K562 (cell line): ENCODE results near the gene HIVEP1. TPM values are rescaled to one million over a fixed set of nuclear protein-coding genes. Genes with fewer than 3 reads are reported as not detected.

Experiments used
- ATAC-seq: fragments of 200-7000 bp; cut with Tn5 transposase; 3 replicates; pipeline ENCODE4 v1.9.1; 2020; ENCODE audit warnings: moderate library complexity
- BruUV-seq: library from RNA; stranded (reverse); fragments of 400-500 nt; replicated peaks from 2 replicates; lab custom pipeline; 2021; lab: Mats Ljungman, UMichigan
- CTCF ChIA-PET: fragments of 300-600 bp; formaldehyde crosslinking; extraction: SDS; loops from one replicate; lab custom pipeline; 2021; ENCODE audit warnings: low intra/inter-chr PET ratio; lab: Yijun Ruan, JAX
- POLR2A ChIA-PET: fragments of 300-600, 350-650 bp; sonication (Branson Sonifier 250); formaldehyde crosslinking; extraction: SDS; loops from one replicate; lab custom pipeline; 2021; ENCODE audit warnings: antibody characterized with exemption, inconsistent platforms; lab: Yijun Ruan, JAX
- DNase-seq, 4 experiments: peaks; one replicate each; pipeline versions ENCODE4 v3.0.0 to v3.0.0-alpha.2; 2011 to 2018; ENCODE audit warnings: low spot score in 3 of 4, mixed read lengths in 3 of 4; ENCODE audit errors: extremely low read depth in 1 of 4
- FAIRE-seq: peaks from 2 replicates; lab custom pipeline; 2011; peaks lifted over from hg19 to GRCh38; lab: Jason Lieb, UNC
- H2AFZ ChIP-seq: 2 replicates; pipeline ENCODE4 v1.6.0; 2011; ENCODE audit warnings: low read depth, low read length, control low read depth, inconsistent platforms
- H3K27ac ChIP-seq: fragments of 200-600 bp; 3 replicates; pipeline ENCODE4 v1.8.0; 2011; ENCODE audit warnings: low read depth, mild to moderate bottlenecking, control low read depth, inconsistent platforms, low read length, moderate library complexity, mixed read lengths; ENCODE audit errors: extremely low read depth
- H3K27me3 ChIP-seq, 2 experiments: fragments of 300-600 bp in 1 of 2; 2 replicates in 1 of 2; 3 replicates in 1 of 2; pipeline versions ENCODE4 v1.6.0 to v1.8.0; 2011; ENCODE audit warnings: inconsistent platforms in 2 of 2, low read length in 2 of 2, mild to moderate bottlenecking in 1 of 2, mixed read lengths in 1 of 2, moderate library complexity in 1 of 2; ENCODE audit not compliant: control insufficient read depth in 2 of 2, insufficient read depth in 2 of 2
- H3K36me3 ChIP-seq: fragments of 300-600 bp; 3 replicates; pipeline ENCODE4 v1.8.0; 2011; ENCODE audit warnings: mild to moderate bottlenecking, low read length, inconsistent platforms; ENCODE audit not compliant: control insufficient read depth, insufficient read depth
- H3K4me1 ChIP-seq, 2 experiments: fragments of 200-600 bp in 1 of 2; replicated peaks in 1 of 2; 2 replicates in 1 of 2; 3 replicates in 1 of 2; pipeline versions ENCODE4 v1.5.1 to v1.8.0; 2011; ENCODE audit warnings: inconsistent platforms in 2 of 2, low read length in 2 of 2, mild to moderate bottlenecking in 1 of 2, mixed read lengths in 1 of 2, moderate library complexity in 1 of 2; ENCODE audit not compliant: control insufficient read depth in 2 of 2, insufficient read depth in 2 of 2
- H3K4me2 ChIP-seq: 2 replicates; pipeline ENCODE4 v1.6.1; 2011; ENCODE audit warnings: low read length, control low read depth, inconsistent platforms, mixed read lengths; ENCODE audit not compliant: insufficient read depth
- H3K4me3 ChIP-seq: fragments of 200-600 bp; sonication (generic), shearing (Covaris generic); 2 replicates; pipeline ENCODE4 v1.5.1; 2016; ENCODE audit warnings: control low read depth, inconsistent platforms
- H3K79me2 ChIP-seq: fragments of 200-600 bp; 3 replicates; pipeline ENCODE4 v1.8.0; 2011; ENCODE audit warnings: low read length, inconsistent platforms; ENCODE audit not compliant: control insufficient read depth, insufficient read depth
- H3K9ac ChIP-seq, 2 experiments: 2 replicates each; pipeline versions ENCODE4 v1.6.0 to v1.6.1; 2011; ENCODE audit warnings: low read depth in 2 of 2, low read length in 2 of 2, control low read depth in 1 of 2, inconsistent platforms in 1 of 2, mild to moderate bottlenecking in 1 of 2, mixed read lengths in 1 of 2; ENCODE audit not compliant: insufficient read depth in 1 of 2
- H3K9me1 ChIP-seq: one replicate; pipeline ENCODE4 v1.6.0; 2011; ENCODE audit warnings: inconsistent platforms, mild to moderate bottlenecking, low read length, moderate library complexity; ENCODE audit not compliant: control insufficient read depth, insufficient read depth
- H3K9me3 ChIP-seq: replicated peaks from 2 replicates; pipeline ENCODE4 v1.5.1; 2011; ENCODE audit warnings: low read depth, low read length, inconsistent platforms; ENCODE audit not compliant: control insufficient read depth, insufficient read depth
- H4K20me1 ChIP-seq: replicated peaks from 2 replicates; pipeline ENCODE4 v1.6.1; 2011; ENCODE audit warnings: low read length, inconsistent platforms, mixed read lengths; ENCODE audit not compliant: control insufficient read depth, insufficient read depth
- FOXA1 ChIP-seq: fragments of 450-650 bp; IDR thresholded peaks from 2 replicates; pipeline ENCODE4 v1.6.1; 2016; ENCODE audit warnings: mild to moderate bottlenecking, borderline replicate concordance
- FOXO4 ChIP-seq: fragments of 450-650 bp; formaldehyde crosslinking; IDR thresholded peaks from 2 replicates; pipeline ENCODE4 v1.4.0; 2020; ENCODE audit warnings: mild to moderate bottlenecking, moderate library complexity
- GATAD2B ChIP-seq: fragments of 450-650 bp; IDR thresholded peaks from 2 replicates; pipeline ENCODE4 v1.6.1; 2017; ENCODE audit warnings: mild to moderate bottlenecking, borderline replicate concordance
- HNRNPK ChIP-seq: fragments of 200-400 bp; formaldehyde crosslinking; IDR thresholded peaks from one replicate; pipeline ENCODE4 v1.6.1; 2018; ENCODE audit warnings: mild to moderate bottlenecking, low read depth, low read length; ENCODE audit not compliant: poor library complexity, severe bottlenecking
- NUFIP1 ChIP-seq: fragments of 450-650 bp; IDR thresholded peaks from 2 replicates; pipeline ENCODE4 v1.6.1; 2018; ENCODE audit not compliant: partially characterized antibody
- TAF9B ChIP-seq: fragments of 450-650 bp; IDR thresholded peaks from 2 replicates; pipeline ENCODE4 v1.6.1; 2018; ENCODE audit warnings: mild to moderate bottlenecking; ENCODE audit not compliant: partially characterized antibody
- USF1 ChIP-seq: sonication (generic); formaldehyde crosslinking; IDR thresholded peaks from 2 replicates; pipeline ENCODE4 v1.9.0; 2022; ENCODE audit warnings: mild to moderate bottlenecking, missing genetic modification reagents
- ZBTB49 ChIP-seq: sonication (generic); formaldehyde crosslinking; IDR thresholded peaks from 2 replicates; pipeline ENCODE4 v1.8.0; 2022; ENCODE audit warnings: missing genetic modification reagents, mild to moderate bottlenecking, borderline replicate concordance
- ZNF24 ChIP-seq: fragments of 450-650 bp; IDR thresholded peaks from 2 replicates; pipeline ENCODE4 v1.6.1; 2016
- WGBS: fragments of 100-300 bp; shearing (Covaris generic); methylation state at CpG from one replicate; pipeline ENCODE4 v1.1.6; 2016; ENCODE audit warnings: low coverage, mixed read lengths; ENCODE audit not compliant: insufficient coverage; ENCODE audit errors: missing lambda C conversion rate; 5-methylcytosine and 5-hydroxymethylcytosine counted together
- in situ Hi-C: fragments of 300-500 bp; cut with MboI; formaldehyde crosslinking; loops from 4 replicates; pipeline ENCODE4 v1.15.0; 2018; ENCODE audit warnings: inconsistent platforms, mixed read lengths
- intact Hi-C: fragments of 100-400 bp; cut with micrococcal nuclease; formaldehyde crosslinking; loops from 2 replicates; pipeline ENCODE4 v1.14.2; 2022
- polyA plus RNA-seq, 8 experiments: library from polyadenylated mRNA; depleted of rRNA in 4 of 8; stranded (reverse) in 5 of 8; unstranded in 3 of 8; fragments of >200 nt; fragmentation: Nextera tagmentation in 2 of 8; fragmentation: Illumina TruSeq in 1 of 8; extraction: Ambion mirVana in 2 of 8; extraction: Trizol in 1 of 8; gene quantifications; 2 replicates each; pipeline versions ENCODE4 v1.2.1 to v1.2.3, GENCODE V29; 2011 to 2014; ENCODE audit warnings: inconsistent platforms in 1 of 8, missing spikeins in 1 of 8
- total RNA-seq, 7 experiments: library from RNA; depleted of rRNA in 6 of 7; stranded (reverse); fragments of >200 nt in 6 of 7; fragmentation: Illumina TruSeq in 2 of 7; extraction: Trizol in 2 of 7; gene quantifications; 2 replicates each; pipeline versions ENCODE4 v1.2.1 to v1.2.3, GENCODE V29; 2011 to 2021; ENCODE audit warnings: low replicate concordance in 1 of 7

Gene HIVEP1
- total and polyA plus RNA-seq, 9 of the 15 experiments (the other 6 are each of a cell fraction or from before 2014, with no cell fraction given): 6.0 to 33.3 (median 21.7) TPM

- Histone ChIP-seq H3K9me3 (no peaks in the 10 kb centered on the region), H3K36me3 (no peaks in the 10 kb centered on the region), H4K20me1 (peaks cover 29% of the 10 kb centered on the region), H3K27ac (peak overlapping the region; percentile 53; the same call in 2 of the 3 replicates), H3K79me2 (peaks cover 92% of the 10 kb centered on the region), H3K9ac (peak overlapping the region; percentile 20 to 40; a peak in 2 of 4 replicates), H3K4me3 (no peak overlapping the region), H3K4me2 (peak overlapping the region; percentile 72), H3K27me3 (no peaks in the 10 kb centered on the region), H2AFZ (peak overlapping the region; percentile 5; the same call in 1 of the 2 replicates), H3K9me1 (no peaks in the 10 kb centered on the region), H3K4me1 (peaks cover 4 to 29% of the 10 kb centered on the region in 2 experiments; a peak in 4 of 5 replicates)
- ATAC-seq: peak; percentile 92
- ChIA-PET CTCF (interaction anchor here (0.7 kb wide), 1 partner anchor 37 kb away, joined by 3 read pairs; no protein-coding TSS in a partner anchor), POLR2A (interaction anchor here (0.6 to 2.7 kb wide), 11 partner anchors 8 to 410 kb away, joined by 3 to 12 read pairs (median 4); no protein-coding TSS in a partner anchor)
- no TSS peak for BruUV-seq
- WGBS: 35% methylated on average over 8 of the region's 8 CpGs
- intact Hi-C loops (no loop called here), in situ Hi-C loops (no loop called here)
- peak in 2 of 4 experiments; percentile 71 to 80 for DNase-seq
- peak; percentile 78 for FAIRE-seq
- TF ChIP-seq HNRNPK (no peak), TAF9B (no peak), ZBTB49 (CRISPR knock-in tag) (no peak), FOXO4 (no peak), ZNF24 (no peak), USF1 (CRISPR knock-in tag) (no peak), GATAD2B (no peak), NUFIP1 (no peak), FOXA1 (no peak)
Measured at GRCh38 chr6:12065321-12066140, 53.4 kb downstream of the HIVEP1 start.
